DOHH2 (cell line): ENCODE data around the gene TRMU.

Source experiments
- H3F3A ChIP-seq: fragments of 200-600 bp; sonication (generic), shearing (Covaris generic); 2 replicates; pipeline ENCODE4 v1.6.0; 2016; ENCODE audit warnings: antibody characterized with exemption, mild to moderate bottlenecking; ENCODE audit not compliant: control insufficient read depth, insufficient read depth
- H3K27ac ChIP-seq: fragments of 200-600 bp; sonication (generic); 2 replicates; pipeline ENCODE4 v1.5.1; 2014; ENCODE audit warnings: low read depth, mild to moderate bottlenecking, low read length, moderate library complexity
- H3K27me3 ChIP-seq: fragments of 200-600 bp; sonication (generic); 2 replicates; pipeline ENCODE4 v1.6.1; 2014; ENCODE audit warnings: mild to moderate bottlenecking, low read length, mixed read lengths; ENCODE audit not compliant: control insufficient read depth
- H3K36me3 ChIP-seq: fragments of 200-600 bp; sonication (generic); 2 replicates; pipeline ENCODE4 v1.6.1; 2014; ENCODE audit warnings: mild to moderate bottlenecking, low read length, moderate library complexity, mixed read lengths; ENCODE audit not compliant: control insufficient read depth
- H3K4me1 ChIP-seq: fragments of 200-600 bp; sonication (generic); 2 replicates; pipeline ENCODE4 v1.6.1; 2014; ENCODE audit warnings: mild to moderate bottlenecking, low read length, mixed read lengths; ENCODE audit not compliant: control insufficient read depth
- H3K4me2 ChIP-seq: fragments of 200-600 bp; sonication (generic); 2 replicates; pipeline ENCODE4 v1.6.0; 2014; ENCODE audit warnings: mild to moderate bottlenecking, low read length, moderate library complexity
- H3K4me3 ChIP-seq: fragments of 200-600 bp; sonication (generic); 2 replicates; pipeline ENCODE4 v1.5.1; 2014; ENCODE audit warnings: mild to moderate bottlenecking, low read length, mixed read lengths
- H3K79me2 ChIP-seq: fragments of 200-600 bp; sonication (generic); 2 replicates; pipeline ENCODE4 v1.6.1; 2014; ENCODE audit warnings: mild to moderate bottlenecking, low read length, mixed read lengths; ENCODE audit not compliant: control insufficient read depth
- H3K9me2 ChIP-seq: fragments of 200-600 bp; sonication (generic); replicated peaks from 2 replicates; pipeline ENCODE4 v1.6.1; 2014; ENCODE audit warnings: mild to moderate bottlenecking, low read length, mixed read lengths; ENCODE audit not compliant: control insufficient read depth
- H3K9me3 ChIP-seq: fragments of 200-600 bp; sonication (generic); 2 replicates; pipeline ENCODE4 v1.6.1; 2014; ENCODE audit warnings: antibody characterized with exemption, low read length, mixed read lengths; ENCODE audit not compliant: control insufficient read depth, insufficient read depth
- H4K20me1 ChIP-seq: fragments of 200-600 bp; sonication (generic); 2 replicates; pipeline ENCODE4 v1.6.0; 2014; ENCODE audit warnings: low read depth, mild to moderate bottlenecking, antibody characterized with exemption, low read length, moderate library complexity; ENCODE audit not compliant: control insufficient read depth, insufficient read depth
- CTCF ChIP-seq: fragments of 200-600 bp; sonication (generic); IDR thresholded peaks from one replicate; pipeline ENCODE4 v1.5.1; 2014; ENCODE audit warnings: antibody characterized with exemption, mild to moderate bottlenecking, low read depth, low read length; ENCODE audit not compliant: poor library complexity, severe bottlenecking
- EZH2phosphoT487 ChIP-seq: fragments of 200-600 bp; sonication (generic); IDR thresholded peaks from 2 replicates; pipeline ENCODE4 v1.6.1; 2017; ENCODE audit warnings: borderline replicate concordance, mild to moderate bottlenecking, antibody characterized with exemption, low read length, moderate library complexity, mixed read lengths

The TRMU gene

GRCh38 chr22:46322711-46323110, 12.8 kb upstream of the TRMU start:
- H3F3A ChIP-seq, result no peaks in the 10 kb centered on the region
- H3K4me1 ChIP-seq, result no peaks in the 10 kb centered on the region
- peaks cover 29% of the 10 kb centered on the region for H3K79me2 ChIP-seq
- H3K27me3 ChIP-seq, result no peaks in the 10 kb centered on the region
- no peak overlapping the region for H3K4me3 ChIP-seq
- H3K36me3 ChIP-seq, result peaks cover 82% of the 10 kb centered on the region
- TF ChIP-seq CTCF, result no peak
- TF ChIP-seq EZH2phosphoT487, result no peak
- H4K20me1 ChIP-seq, result peaks cover 4% of the 10 kb centered on the region; the same call in 1 of the 2 replicates
- H3K9me2 ChIP-seq, result no peaks in the 10 kb centered on the region
- H3K4me2 ChIP-seq, result no peak overlapping the region
- H3K27ac ChIP-seq, result no peak overlapping the region
- no peaks in the 10 kb centered on the region for H3K9me3 ChIP-seq

- TF ChIP-seq CTCF (no peak), EZH2phosphoT487 (no peak)
- peaks cover 82% of the 10 kb centered on the region for H3K36me3 ChIP-seq
- H3K4me3 ChIP-seq, result no peak overlapping the region
- peaks cover 25% of the 10 kb centered on the region for H3K79me2 ChIP-seq
- no peaks in the 10 kb centered on the region for H3K4me1 ChIP-seq
- H3F3A ChIP-seq, result no peaks in the 10 kb centered on the region
- H3K9me2 ChIP-seq, result no peaks in the 10 kb centered on the region
- peaks cover 2% of the 10 kb centered on the region; the same call in 1 of the 2 replicates for H4K20me1 ChIP-seq
- no peaks in the 10 kb centered on the region for H3K9me3 ChIP-seq
- H3K27me3 ChIP-seq, result no peaks in the 10 kb centered on the region
- no peak overlapping the region for H3K4me2 ChIP-seq
- H3K27ac ChIP-seq, result no peak overlapping the region
These were observed 12.4 kb upstream of the TRMU start for GRCh38 chr22:46323162-46323561.

- Histone ChIP-seq H3K4me1 (no peaks in the 10 kb centered on the region), H3K27me3 (no peaks in the 10 kb centered on the region), H3K27ac (no peak overlapping the region), H3K9me2 (no peaks in the 10 kb centered on the region), H3K36me3 (peaks cover 84% of the 10 kb centered on the region), H3K4me3 (no peak overlapping the region), H3K79me2 (peaks cover 2% of the 10 kb centered on the region), H3K4me2 (no peak overlapping the region), H4K20me1 (no peaks in the 10 kb centered on the region), H3F3A (no peaks in the 10 kb centered on the region), H3K9me3 (no peaks in the 10 kb centered on the region)
- TF ChIP-seq EZH2phosphoT487, result no peak
- TF ChIP-seq CTCF, result no peak
These were observed 9.3 kb upstream of the TRMU start for GRCh38 chr22:46326066-46326680.
